H9 (cell line): ENCODE results near the gene MALAT1. TPM values are rescaled to one million over a fixed set of nuclear protein-coding genes. Genes with fewer than 3 reads are reported as not detected.

ENCODE experiments used
- DNase-seq: peaks from one replicate; pipeline ENCODE4 v3.0.0-alpha.2; 2017
- H2AFZ ChIP-seq: one replicate; pipeline ENCODE4 v1.6.1; 2013; ENCODE audit warnings: mild to moderate bottlenecking, low read length, control low read depth, moderate library complexity
- H2AK5ac ChIP-seq: 2 replicates; pipeline ENCODE4 v1.6.1; 2013; ENCODE audit warnings: low read length, control low read depth, mixed read lengths; ENCODE audit not compliant: insufficient read length
- H2BK120ac ChIP-seq: one replicate; pipeline ENCODE4 v1.6.1; 2013; ENCODE audit warnings: low read depth, mild to moderate bottlenecking, low read length, control low read depth, inconsistent platforms; ENCODE audit not compliant: poor library complexity, severe bottlenecking
- H2BK12ac ChIP-seq: 2 replicates; pipeline ENCODE4 v1.6.1; 2013; ENCODE audit warnings: low read length, control low read depth, mixed read lengths, low read depth; ENCODE audit not compliant: insufficient read length
- H2BK15ac ChIP-seq: 2 replicates; pipeline ENCODE4 v1.6.1; 2013; ENCODE audit warnings: low read depth, low read length, control low read depth
- H2BK20ac ChIP-seq: one replicate; pipeline ENCODE4 v1.6.1; 2013; ENCODE audit warnings: low read depth, mild to moderate bottlenecking, low read length, control low read depth, inconsistent platforms; ENCODE audit not compliant: poor library complexity, severe bottlenecking
- H2BK5ac ChIP-seq: 2 replicates; pipeline ENCODE4 v1.6.1; 2013; ENCODE audit warnings: low read length, control low read depth, mixed read lengths; ENCODE audit not compliant: insufficient read length
- H3K14ac ChIP-seq: 2 replicates; pipeline ENCODE4 v1.6.1; 2013; ENCODE audit warnings: low read length, control low read depth; ENCODE audit not compliant: insufficient read depth
- H3K18ac ChIP-seq: 2 replicates; pipeline ENCODE4 v1.6.1; 2013; ENCODE audit warnings: low read depth, mild to moderate bottlenecking, mixed read lengths, low read length, control low read depth; ENCODE audit not compliant: insufficient read length
- H3K23ac ChIP-seq: 2 replicates; pipeline ENCODE4 v1.6.1; 2013; ENCODE audit warnings: low read length, control low read depth, mixed read lengths, low read depth; ENCODE audit not compliant: insufficient read length
- H3K23me2 ChIP-seq: 2 replicates; pipeline ENCODE4 v1.6.1; 2013; ENCODE audit warnings: low read depth, mild to moderate bottlenecking, mixed read lengths, low read length, control low read depth; ENCODE audit not compliant: insufficient read length, poor library complexity, severe bottlenecking
- H3K27ac ChIP-seq: 2 replicates; pipeline ENCODE4 v1.5.1; 2013; ENCODE audit warnings: low read length, control low read depth, mixed read lengths, low read depth; ENCODE audit not compliant: insufficient read length
- H3K27me3 ChIP-seq: 2 replicates; pipeline ENCODE4 v1.6.1; 2013; ENCODE audit warnings: low read length, control low read depth, inconsistent platforms; ENCODE audit not compliant: insufficient read depth
- H3K4ac ChIP-seq: 2 replicates; pipeline ENCODE4 v1.6.1; 2013; ENCODE audit warnings: low read depth, mild to moderate bottlenecking, control low read depth, inconsistent platforms, low read length, moderate library complexity
- H3K4me1 ChIP-seq: 2 replicates; pipeline ENCODE4 v1.6.1; 2013; ENCODE audit warnings: low read length, control low read depth, inconsistent platforms; ENCODE audit not compliant: insufficient read depth
- H3K4me2 ChIP-seq: 2 replicates; pipeline ENCODE4 v1.6.1; 2013; ENCODE audit warnings: low read length, control low read depth, mixed read lengths; ENCODE audit not compliant: insufficient read length, insufficient read depth
- H3K56ac ChIP-seq: 2 replicates; pipeline ENCODE4 v1.6.1; 2013; ENCODE audit warnings: low read depth, mild to moderate bottlenecking, mixed read lengths, low read length, control low read depth; ENCODE audit not compliant: insufficient read length
- H3K79me1 ChIP-seq: 2 replicates; pipeline ENCODE4 v1.6.1; 2013; ENCODE audit warnings: low read depth, mild to moderate bottlenecking, moderate library complexity, low read length, control low read depth, inconsistent platforms; ENCODE audit not compliant: insufficient read depth, poor library complexity, severe bottlenecking
- H3K79me2 ChIP-seq: 2 replicates; pipeline ENCODE4 v1.6.1; 2013; ENCODE audit warnings: low read length, control low read depth, inconsistent platforms; ENCODE audit not compliant: insufficient read depth
- H3K9ac ChIP-seq: 2 replicates; pipeline ENCODE4 v1.6.1; 2013; ENCODE audit warnings: low read length, control low read depth, mixed read lengths; ENCODE audit not compliant: insufficient read length; ENCODE audit errors: extremely low read depth
- H3K9me3 ChIP-seq: one replicate; pipeline ENCODE4 v1.6.1; 2013; ENCODE audit warnings: low read depth, low read length, inconsistent platforms; ENCODE audit not compliant: control insufficient read depth
- H3T11ph ChIP-seq: one replicate; pipeline ENCODE4 v1.6.1; 2013; ENCODE audit warnings: mild to moderate bottlenecking, low read length, control low read depth, inconsistent platforms
- H4K20me1 ChIP-seq: one replicate; pipeline ENCODE4 v1.6.1; 2013; ENCODE audit not compliant: control insufficient read depth, insufficient read length, insufficient read depth
- H4K5ac ChIP-seq: 2 replicates; pipeline ENCODE4 v1.6.1; 2013; ENCODE audit warnings: low read depth, mild to moderate bottlenecking, mixed read lengths, low read length, control low read depth; ENCODE audit not compliant: insufficient read length
- H4K8ac ChIP-seq: replicated peaks from 2 replicates; pipeline ENCODE4 v1.6.1; 2013; ENCODE audit warnings: low read length, control low read depth, mixed read lengths, low read depth; ENCODE audit not compliant: insufficient read length
- H4K91ac ChIP-seq: 2 replicates; pipeline ENCODE4 v1.6.1; 2013; ENCODE audit warnings: low read depth, mild to moderate bottlenecking, moderate library complexity, mixed read lengths, low read length, control low read depth; ENCODE audit not compliant: insufficient read length
- H3K27ac Mint-ChIP-seq, 3 experiments: 2 replicates in 2 of 3; 3 replicates in 1 of 3; pipeline ENCODE4 v1.8.0; 2020 to 2021; ENCODE audit warnings: mixed read lengths in 3 of 3, mild to moderate bottlenecking in 1 of 3, moderate library complexity in 1 of 3
- H3K27me3 Mint-ChIP-seq: 2 replicates; pipeline ENCODE4 v1.8.0; 2021; ENCODE audit warnings: low read depth, mild to moderate bottlenecking, moderate library complexity, mixed read lengths
- H3K36me3 Mint-ChIP-seq, 3 experiments: 2 replicates in 2 of 3; 3 replicates in 1 of 3; pipeline ENCODE4 v1.8.0; 2020 to 2021; ENCODE audit warnings: low read depth in 3 of 3, mixed read lengths in 3 of 3; ENCODE audit not compliant: insufficient read depth in 1 of 3
- H3K4me1 Mint-ChIP-seq, 2 experiments: 2 replicates each; pipeline ENCODE4 v1.8.0; 2020; ENCODE audit warnings: mixed read lengths in 2 of 2
- H3K4me3 Mint-ChIP-seq, 2 experiments: 2 replicates in 1 of 2; 3 replicates in 1 of 2; pipeline ENCODE4 v1.8.0; 2020 to 2021; ENCODE audit warnings: mild to moderate bottlenecking in 2 of 2, mixed read lengths in 2 of 2, moderate library complexity in 1 of 2
- H3K9me3 Mint-ChIP-seq, 2 experiments: 2 replicates in 1 of 2; 3 replicates in 1 of 2; pipeline ENCODE4 v1.8.0; 2020; ENCODE audit warnings: mild to moderate bottlenecking in 2 of 2, mixed read lengths in 2 of 2, moderate library complexity in 1 of 2
- CTCF ChIP-seq: fragments of 200-600 bp; sonication (generic); conservative IDR thresholded peaks from 3 replicates; pipeline ENCODE4 v1.8.0; 2021; ENCODE audit warnings: antibody characterized with exemption, mild to moderate bottlenecking
- WGBS: extraction: QIAGEN DNeasy Blood & Tissue Kit; methylation state at CpG from one replicate; pipeline ENCODE4 v1.1.7; 2013; ENCODE audit warnings: missing lambda C conversion rate, low lambda C conversion rate, mixed read lengths; ENCODE audit not compliant: insufficient read length; ENCODE audit errors: extremely low coverage; 5-methylcytosine and 5-hydroxymethylcytosine counted together
- total RNA-seq: library from RNA; stranded (reverse); gene quantifications from 2 replicates; pipeline ENCODE4 v1.2.1, GENCODE V29; 2021

MALAT1 gene
- total RNA-seq, 1 experiment from 2014 or later = 1,934 TPM

DNA sequence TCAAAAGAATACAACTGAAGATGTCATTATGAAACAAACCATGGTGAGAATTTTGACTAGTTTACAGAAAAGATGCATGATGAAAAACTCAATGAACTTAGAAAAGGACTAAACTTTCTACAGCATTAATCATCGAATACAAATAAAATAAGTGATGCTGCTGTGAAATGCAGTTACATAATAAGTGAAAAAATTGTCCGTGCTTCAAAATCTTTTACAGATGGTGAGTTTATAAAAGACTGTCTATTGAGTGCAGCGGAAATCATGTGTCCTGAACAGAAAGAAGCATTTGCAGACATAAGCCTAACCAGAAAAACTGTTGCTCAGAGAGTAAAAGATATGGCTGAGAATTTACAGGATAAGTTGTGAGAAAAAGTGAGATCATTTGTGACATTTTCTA is 42.4 kb upstream of the MALAT1 start:
- Histone ChIP-seq H2BK20ac (no peak overlapping the region), H4K20me1 (no peaks in the 10 kb centered on the region), H2BK12ac (no peak overlapping the region), H3K23ac (no peak overlapping the region), H4K5ac (no peak overlapping the region), H3K56ac (no peak overlapping the region), H4K91ac (no peak overlapping the region), H3T11ph (no peak overlapping the region), H3K9me3 (no peaks in the 10 kb centered on the region), H3K79me2 (no peaks in the 10 kb centered on the region), H3K18ac (no peak overlapping the region), H3K27me3 (peaks cover 41% of the 10 kb centered on the region), H3K9ac (no peak overlapping the region), H3K23me2 (peaks cover 4% of the 10 kb centered on the region), H2BK5ac (no peak overlapping the region), H3K79me1 (no peaks in the 10 kb centered on the region), H3K27ac (no peak overlapping the region), H4K8ac (no peak overlapping the region), H2BK120ac (no peak overlapping the region), H2AFZ (no peak overlapping the region), H2BK15ac (no peak overlapping the region), H3K4ac (no peak overlapping the region), H3K4me1 (no peaks in the 10 kb centered on the region), H3K14ac (no peak overlapping the region), H3K4me2 (no peak overlapping the region), H2AK5ac (no peak overlapping the region)
- H3K27me3 Mint-ChIP-seq = peaks cover 97% of the 10 kb centered on the region
- H3K9me3 Mint-ChIP-seq = peaks cover 11 to 27% of the 10 kb centered on the region in 2 experiments
- H3K27ac Mint-ChIP-seq = no peak overlapping the region
- WGBS = no CpG with 5 or more reads among the region's 3 CpGs
- peaks cover 0 to 2% (median 0%) of the 10 kb centered on the region in 3 experiments; a peak in 1 of 7 replicates for H3K36me3 Mint-ChIP-seq
- no peak for DNase-seq
- peaks cover 19 to 26% of the 10 kb centered on the region in 2 experiments for H3K4me1 Mint-ChIP-seq
- TF ChIP-seq CTCF = no peak
- no peak overlapping the region for H3K4me3 Mint-ChIP-seq
